Right lobe of liver (tissue), 6 donors: Measurements from ENCODE around the gene ELMO1. TPM values are rescaled to one million over a fixed set of nuclear protein-coding genes. Genes with fewer than 3 reads are reported as not detected.

Experiments
- ATAC-seq, 4 donors: fragments of 200-7000 bp; cut with Tn5 transposase; one replicate each; pipeline ENCODE4 v1.9.1; 2020; ENCODE audit warnings: mild to moderate bottlenecking in 4 of 4, moderate library complexity in 4 of 4
- DNase-seq, 3 donors: peaks; one replicate each; pipeline ENCODE4 v3.0.0-alpha.2; 2020
- H3K27ac ChIP-seq, 3 donors: fragments of 200-600 bp; one replicate each; pipeline ENCODE4 v1.8.0; 2022
- H3K27me3 ChIP-seq, 2 donors: fragments of 200-600 bp; one replicate each; pipeline ENCODE4 v1.8.0; 2022
- H3K36me3 ChIP-seq, 4 donors: fragments of 200-600 bp; sonication (generic) in 1 of 4; one replicate each; pipeline versions ENCODE4 v1.5.1 to v1.8.0; 2017 to 2022; ENCODE audit warnings: control low read depth in 1 of 4
- H3K4me1 ChIP-seq, 4 donors: fragments of 200-600 bp; sonication (generic) in 1 of 4; one replicate each; pipeline versions ENCODE4 v1.5.1 to v1.8.0; 2017 to 2022; ENCODE audit warnings: control low read depth in 1 of 4
- H3K4me3 ChIP-seq, 3 donors: fragments of 200-600 bp; one replicate each; pipeline ENCODE4 v1.8.0; 2022
- H3K9me3 ChIP-seq, 4 donors: fragments of 200-600 bp; sonication (generic) in 1 of 4; one replicate each; pipeline versions ENCODE4 v1.5.1 to v1.8.0; 2017 to 2022; ENCODE audit warnings: control low read depth in 1 of 4
- POLR2A ChIP-seq: fragments of 450-650 bp; IDR thresholded peaks from one replicate; pipeline ENCODE4 v1.6.1; 2017; ENCODE audit warnings: antibody characterized with exemption, mild to moderate bottlenecking
- WGBS: methylation state at CpG from one replicate; pipeline ENCODE4 v1.1.6; 2018; ENCODE audit warnings: low coverage, low lambda C conversion rate; ENCODE audit not compliant: insufficient coverage; ENCODE audit errors: missing lambda C conversion rate; 5-methylcytosine and 5-hydroxymethylcytosine counted together
- intact Hi-C, 2 donors: fragments of 100-400 bp; cut with DNase I; formaldehyde crosslinking; loops; one replicate each; pipeline versions ENCODE4 v1.11.2 to v1.14.1; 2022
- microRNA counts: library from miRNA; unstranded; fragments of <30 nt; microRNA quantifications from one replicate; lab custom pipeline; 2016
- microRNA-seq, 2 donors: library from miRNA; unstranded; fragments of <30 nt; microRNA quantifications; one replicate each; pipeline ENCODE4, GENCODE V29; 2019 to 2020
- small RNA-seq, 2 experiments: library from RNA; depleted of rRNA; stranded (forward); fragments of <200 nt; gene quantifications; one replicate each; pipeline ENCODE3, GENCODE V24; 2016
- total RNA-seq, 6 experiments: library from RNA; depleted of rRNA in 2 of 6; stranded (reverse); fragments of >200 nt in 2 of 6; fragmentation: NEBNext Ultra II Directional in 3 of 6; extraction: Animal tissue kit (Norgen Biotek cat#: 25700) in 3 of 6; gene quantifications; one replicate each; pipeline versions ENCODE4 v1.1.0 to v1.2.4, GENCODE V29; 2016 to 2023
- TF ChIP-seq, protein P1 (sequence below), 4 donors: fragments of 200-600 bp in 3 of 4; fragments of 450-650 bp in 1 of 4; IDR thresholded peaks; one replicate each; pipeline versions ENCODE4 v1.5.1 to v1.8.0; 2016 to 2022; ENCODE audit warnings: antibody characterized with exemption in 4 of 4, mild to moderate bottlenecking in 2 of 4
- donor health status: DM: no; HTN: yes; CAD: no.
- donor health status: DM: no; HTN: no; CAD: no.
- donor health status: DM: no; HTN: no; CAD: no.
- donor health status: DM: no; HTN: yes; CAD: no.
- donor health status: DM: no; HTN: yes; CAD: no.

Gene ELMO1
- total RNA-seq, 6 experiments from 2014 or later: 18.4 to 55.4 (median 25.1) TPM

DNA sequence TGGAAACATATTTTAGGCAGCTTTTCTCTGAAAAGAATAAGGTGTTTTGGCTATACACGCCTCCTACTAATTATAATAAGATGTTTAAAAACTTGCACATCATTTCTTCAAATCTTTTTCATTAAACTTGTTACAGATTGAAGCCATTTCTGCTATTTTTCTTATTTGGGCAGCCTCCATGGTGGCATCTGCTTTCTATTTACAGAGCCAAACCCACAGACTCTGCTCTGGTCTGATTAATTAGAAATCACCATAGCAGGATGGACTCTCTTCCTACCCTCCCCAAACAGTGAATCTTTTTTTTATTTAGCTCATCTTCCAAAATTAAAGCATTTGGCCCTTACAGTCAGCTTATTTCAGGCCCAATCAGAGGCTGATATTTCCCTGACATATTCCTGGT, 638.6 kb downstream of the ELMO1 start:
- DNase-seq (no peak), ATAC-seq (no peak)
- H3K36me3 ChIP-seq: no peaks in the 10 kb centered on the region
- no peak overlapping the region for H3K27ac ChIP-seq
- TF ChIP-seq POLR2A: no peak
- TF ChIP-seq, protein P1, sequence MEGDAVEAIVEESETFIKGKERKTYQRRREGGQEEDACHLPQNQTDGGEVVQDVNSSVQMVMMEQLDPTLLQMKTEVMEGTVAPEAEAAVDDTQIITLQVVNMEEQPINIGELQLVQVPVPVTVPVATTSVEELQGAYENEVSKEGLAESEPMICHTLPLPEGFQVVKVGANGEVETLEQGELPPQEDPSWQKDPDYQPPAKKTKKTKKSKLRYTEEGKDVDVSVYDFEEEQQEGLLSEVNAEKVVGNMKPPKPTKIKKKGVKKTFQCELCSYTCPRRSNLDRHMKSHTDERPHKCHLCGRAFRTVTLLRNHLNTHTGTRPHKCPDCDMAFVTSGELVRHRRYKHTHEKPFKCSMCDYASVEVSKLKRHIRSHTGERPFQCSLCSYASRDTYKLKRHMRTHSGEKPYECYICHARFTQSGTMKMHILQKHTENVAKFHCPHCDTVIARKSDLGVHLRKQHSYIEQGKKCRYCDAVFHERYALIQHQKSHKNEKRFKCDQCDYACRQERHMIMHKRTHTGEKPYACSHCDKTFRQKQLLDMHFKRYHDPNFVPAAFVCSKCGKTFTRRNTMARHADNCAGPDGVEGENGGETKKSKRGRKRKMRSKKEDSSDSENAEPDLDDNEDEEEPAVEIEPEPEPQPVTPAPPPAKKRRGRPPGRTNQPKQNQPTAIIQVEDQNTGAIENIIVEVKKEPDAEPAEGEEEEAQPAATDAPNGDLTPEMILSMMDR (IDR thresholded peaks at IDR 0.05): no peak
- H3K4me3 ChIP-seq: no peak overlapping the region
- WGBS: 90% methylated on average over 1 of the region's 1 CpG
- intact Hi-C loops: no loop called here
- no peaks in the 10 kb centered on the region for H3K4me1 ChIP-seq
- no peaks in the 10 kb centered on the region for H3K9me3 ChIP-seq
- no peaks in the 10 kb centered on the region for H3K27me3 ChIP-seq

DNA sequence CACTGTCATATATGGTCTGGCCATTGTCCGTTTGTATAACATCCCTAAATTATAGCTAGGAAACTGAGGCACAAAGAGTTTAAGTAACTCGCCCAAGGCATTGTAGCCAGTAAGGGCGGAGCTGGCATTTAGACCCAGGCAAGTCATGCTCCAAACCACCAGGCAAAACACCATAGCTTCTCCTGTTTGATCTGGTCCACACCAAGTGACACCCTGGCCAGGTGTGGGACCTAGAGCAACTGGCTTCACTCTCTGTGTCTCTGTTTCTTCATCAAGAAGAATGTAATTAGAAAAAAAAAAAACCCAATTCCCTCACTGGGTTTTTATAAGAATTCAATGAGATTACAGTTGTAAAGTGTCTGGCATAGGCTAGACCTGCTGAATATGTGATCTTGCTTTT, 639.2 kb downstream of the ELMO1 start:
- H3K4me3 ChIP-seq: no peak overlapping the region
- H3K36me3 ChIP-seq: no peaks in the 10 kb centered on the region
- H3K4me1 ChIP-seq: no peaks in the 10 kb centered on the region
- ATAC-seq (no peak), DNase-seq (no peak)
- intact Hi-C loops: no loop called here
- no CpG with 5 or more reads among the region's 3 CpGs for WGBS
- no peak overlapping the region for H3K27ac ChIP-seq
- TF ChIP-seq, protein P1 (IDR thresholded peaks at IDR 0.05): no peak
- H3K9me3 ChIP-seq: no peaks in the 10 kb centered on the region
- no peaks in the 10 kb centered on the region for H3K27me3 ChIP-seq

DNA sequence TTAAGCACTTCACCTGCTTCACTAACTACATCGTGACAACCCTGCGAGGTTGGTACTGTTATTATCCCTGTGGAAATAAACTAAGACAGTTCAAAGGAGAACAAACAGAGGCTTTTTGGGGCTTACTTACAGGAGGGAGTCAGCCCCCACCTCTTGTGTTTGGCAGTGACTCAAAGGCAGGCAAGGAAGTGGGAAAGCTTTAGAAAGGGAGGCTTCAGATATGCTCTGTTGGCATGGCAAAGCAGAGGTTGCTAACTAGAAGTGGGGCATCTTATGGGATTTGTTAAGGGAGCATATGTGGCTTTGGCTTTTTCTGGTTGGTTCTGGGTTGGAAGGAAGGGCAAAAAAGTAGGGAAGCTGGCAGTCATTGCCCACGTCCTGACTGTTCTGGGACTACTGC, 639.6 kb downstream of the ELMO1 start:
- Histone ChIP-seq H3K4me3 (no peak overlapping the region), H3K36me3 (no peaks in the 10 kb centered on the region), H3K4me1 (no peaks in the 10 kb centered on the region), H3K27me3 (no peaks in the 10 kb centered on the region), H3K27ac (no peak overlapping the region), H3K9me3 (no peaks in the 10 kb centered on the region)
- intact Hi-C loops: no loop called here
- DNase-seq: no peak
- ATAC-seq: no peak
- 94% methylated on average over 2 of the region's 3 CpGs for WGBS
- TF ChIP-seq, protein P1 (IDR thresholded peaks at IDR 0.05): no peak
- TF ChIP-seq POLR2A: no peak

DNA sequence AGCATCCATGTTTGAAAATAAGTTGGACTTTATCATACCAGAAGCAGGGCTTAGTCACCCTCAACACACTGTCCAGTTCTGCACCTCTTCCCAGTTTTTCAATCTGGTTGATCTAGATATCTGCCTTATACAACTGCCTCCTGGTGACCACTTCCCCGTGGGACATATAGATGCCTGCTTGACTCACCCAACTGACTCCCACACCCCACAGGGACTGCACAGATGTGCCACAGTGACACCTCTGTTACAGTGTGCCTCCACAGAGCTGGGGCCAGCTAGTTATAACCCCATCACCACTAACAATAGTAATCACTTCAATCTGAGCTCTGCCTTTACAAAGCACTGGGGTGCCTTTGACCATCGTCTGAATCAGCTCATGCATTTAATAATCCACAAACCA, 641.8 kb downstream of the ELMO1 start:
- TF ChIP-seq, protein P1 (IDR thresholded peaks at IDR 0.05): no peak
- TF ChIP-seq POLR2A: no peak
- Histone ChIP-seq H3K36me3 (no peaks in the 10 kb centered on the region), H3K27ac (no peak overlapping the region), H3K9me3 (no peaks in the 10 kb centered on the region), H3K4me1 (no peaks in the 10 kb centered on the region), H3K4me3 (no peak overlapping the region), H3K27me3 (no peaks in the 10 kb centered on the region)
- 70% methylated on average over 2 of the region's 2 CpGs for WGBS
- no peak for DNase-seq
- no peak for ATAC-seq
- intact Hi-C loops: no loop called here

MicroRNAs within 50 kb of the gene (microRNA counts, 767-probe panel; counts per million panel counts)
- microRNA hsa-miR-1200 (lab: Ali Mortazavi, UCI): 237 counts per million

Small RNAs within 50 kb of the gene (microRNA-seq; reads per million reads assigned to microRNA genes)
- 0 reads per million in 2 donors for gene MIR1200

Small RNAs within 50 kb of the gene (small RNA-seq; reads per million reads assigned to genes)
- 0 reads per million in 2 experiments for gene MIR1200
- gene RF00019: 0 reads per million in 2 experiments
- gene RF00432: 0 reads per million in 2 experiments
- gene RNU6-565P: 0 reads per million in 2 experiments

Other genes starting within 250 kb of the ELMO1 start
- gene GPR141, start 234.9 kb upstream of the ELMO1 start, total RNA-seq: under 1 TPM in 2 of 6 experiments, not detected in 4; 0.51 to 0.60 TPM